SU-DHL-6 (cell line): Measurements from ENCODE around the gene HOXC13.
A peak's percentile ranks its signal among the peaks of the same experiment; 100 is the strongest.

Source experiments
- CTCF ChIP-seq: fragments of 200-600 bp; sonication (generic); IDR thresholded peaks from one replicate; pipeline ENCODE4 v1.5.1; 2017; ENCODE audit warnings: antibody characterized with exemption, mild to moderate bottlenecking, low read length, moderate library complexity; ENCODE audit not compliant: insufficient read depth, poor library complexity, severe bottlenecking
- EZH2phosphoT487 ChIP-seq: fragments of 200-600 bp; sonication (generic), shearing (Covaris generic); conservative IDR thresholded peaks from 2 replicates; pipeline ENCODE4 v1.6.1; 2018; ENCODE audit warnings: mild to moderate bottlenecking, antibody characterized with exemption, low read length, moderate library complexity, mixed read lengths

GRCh38 chr12:53989227-53990113, 50.8 kb downstream of the HOXC13 start:
- TF ChIP-seq CTCF (peak; percentile 63), EZH2phosphoT487 (no peak)
